D721Med (cell line): Measurements from ENCODE around the gene PCP4.

Experiments used
- DNase-seq: peaks from one replicate; pipeline ENCODE4 v3.0.0; 2011; ENCODE audit warnings: low spot score; ENCODE audit not compliant: insufficient read length
- FAIRE-seq: peaks from 2 replicates; lab custom pipeline; 2011; peaks lifted over from hg19 to GRCh38; lab: Jason Lieb, UNC
- TF ChIP-seq, protein P1 (sequence below): IDR thresholded peaks from 2 replicates; pipeline ENCODE4 v1.5.1; 2012; ENCODE audit warnings: mild to moderate bottlenecking, control low read depth; ENCODE audit not compliant: insufficient read depth; ENCODE audit errors: missing control alignments

The PCP4 gene

DNA sequence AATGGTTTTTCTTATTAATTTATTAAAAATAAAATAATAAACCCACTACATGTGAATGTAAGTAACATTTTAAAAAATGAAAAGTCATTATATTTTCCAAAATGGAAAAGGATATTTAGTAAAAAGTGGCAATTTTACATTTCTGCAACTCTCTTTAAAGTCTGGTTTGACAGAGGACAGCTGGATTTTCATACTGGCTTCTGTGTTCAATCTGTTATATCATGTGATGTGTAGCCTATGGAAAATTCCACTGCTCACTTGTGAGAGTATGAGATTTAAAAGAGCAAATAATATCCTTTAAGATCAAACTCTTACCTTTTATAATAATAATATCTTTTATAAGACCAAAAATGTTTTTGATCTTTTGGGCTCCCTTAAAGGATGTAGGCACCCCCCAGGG is 33.7 kb downstream of the PCP4 start:
- TF ChIP-seq, protein P1, sequence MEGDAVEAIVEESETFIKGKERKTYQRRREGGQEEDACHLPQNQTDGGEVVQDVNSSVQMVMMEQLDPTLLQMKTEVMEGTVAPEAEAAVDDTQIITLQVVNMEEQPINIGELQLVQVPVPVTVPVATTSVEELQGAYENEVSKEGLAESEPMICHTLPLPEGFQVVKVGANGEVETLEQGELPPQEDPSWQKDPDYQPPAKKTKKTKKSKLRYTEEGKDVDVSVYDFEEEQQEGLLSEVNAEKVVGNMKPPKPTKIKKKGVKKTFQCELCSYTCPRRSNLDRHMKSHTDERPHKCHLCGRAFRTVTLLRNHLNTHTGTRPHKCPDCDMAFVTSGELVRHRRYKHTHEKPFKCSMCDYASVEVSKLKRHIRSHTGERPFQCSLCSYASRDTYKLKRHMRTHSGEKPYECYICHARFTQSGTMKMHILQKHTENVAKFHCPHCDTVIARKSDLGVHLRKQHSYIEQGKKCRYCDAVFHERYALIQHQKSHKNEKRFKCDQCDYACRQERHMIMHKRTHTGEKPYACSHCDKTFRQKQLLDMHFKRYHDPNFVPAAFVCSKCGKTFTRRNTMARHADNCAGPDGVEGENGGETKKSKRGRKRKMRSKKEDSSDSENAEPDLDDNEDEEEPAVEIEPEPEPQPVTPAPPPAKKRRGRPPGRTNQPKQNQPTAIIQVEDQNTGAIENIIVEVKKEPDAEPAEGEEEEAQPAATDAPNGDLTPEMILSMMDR, result no peak
- DNase-seq (no peak), FAIRE-seq (no peak)

DNA sequence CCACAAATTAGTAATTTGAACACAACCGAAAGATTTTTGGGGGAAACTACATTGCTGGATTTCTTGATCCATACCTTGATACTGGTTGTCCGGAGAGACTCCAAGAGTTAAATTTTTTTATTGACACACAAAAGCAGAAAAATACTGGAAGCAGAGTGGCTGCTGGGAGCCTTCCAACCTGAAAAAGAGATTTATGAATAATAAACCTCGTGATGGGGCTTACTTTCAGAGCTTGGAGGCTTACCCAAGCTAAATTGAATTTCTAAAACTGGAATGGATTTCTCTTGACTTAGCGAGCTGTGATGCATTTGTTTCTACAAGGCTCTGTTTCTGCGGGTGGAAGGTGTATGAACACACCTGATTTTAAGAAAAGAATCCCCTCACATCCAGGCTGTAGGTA is 35.7 kb downstream of the PCP4 start:
- TF ChIP-seq, protein P1, result no peak
- DNase-seq (no peak), FAIRE-seq (no peak)

DNA sequence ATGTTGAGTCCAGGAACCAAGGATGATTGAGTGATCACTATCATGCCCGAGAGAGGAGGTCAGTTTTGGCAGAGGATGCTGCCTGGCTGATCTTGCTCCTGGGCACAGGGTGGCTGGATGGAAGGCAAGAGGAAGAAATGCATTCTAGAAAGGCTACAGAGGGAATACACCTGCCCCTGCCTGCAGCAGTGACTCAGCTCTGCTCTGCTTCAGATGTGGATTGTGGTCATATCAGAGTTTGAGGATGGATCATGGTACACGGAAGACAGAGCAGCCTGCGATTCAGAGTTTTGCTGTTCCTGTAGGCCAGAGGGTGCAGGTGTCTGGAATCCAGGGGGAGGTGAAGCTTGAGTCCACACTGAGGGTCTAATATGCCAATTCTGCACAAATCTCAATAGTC is 37.2 kb downstream of the PCP4 start:
- DNase-seq (no peak), FAIRE-seq (no peak)
- TF ChIP-seq, protein P1, result no peak

DNA sequence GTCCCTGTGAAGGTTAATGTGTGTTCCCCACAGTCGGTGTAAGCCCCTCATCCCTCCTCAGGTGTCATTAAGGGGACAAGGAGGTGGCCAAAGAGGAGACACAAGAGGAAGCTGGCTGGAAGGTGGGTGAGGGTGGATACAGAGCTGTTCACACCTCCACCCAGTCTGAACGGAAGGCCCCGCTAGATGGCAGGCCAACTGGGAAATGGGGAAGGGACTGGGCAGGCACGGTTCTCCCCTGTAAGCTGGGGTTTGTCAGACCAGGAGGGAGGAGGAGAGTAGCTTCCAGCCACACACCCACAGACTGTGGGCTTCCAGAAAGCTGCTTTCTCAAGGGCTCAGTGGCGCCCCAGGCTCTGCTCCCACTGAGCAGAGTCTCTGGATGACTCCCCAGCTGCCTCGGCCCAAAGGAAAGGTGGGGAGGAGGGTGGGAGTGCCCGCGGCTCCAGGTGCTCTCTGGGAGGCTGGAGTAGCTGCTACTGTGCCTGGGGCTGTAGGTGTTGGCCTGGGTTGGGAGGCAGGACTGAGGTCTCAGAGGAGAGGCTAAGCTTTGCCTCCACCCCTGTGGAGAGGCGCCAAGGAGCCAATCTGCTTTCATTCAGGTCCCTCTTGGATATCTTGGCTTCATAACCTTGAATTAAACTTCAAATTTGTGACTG is 41.2 kb downstream of the PCP4 start:
- FAIRE-seq (no peak), DNase-seq (no peak)
- TF ChIP-seq, protein P1, result no peak

DNA sequence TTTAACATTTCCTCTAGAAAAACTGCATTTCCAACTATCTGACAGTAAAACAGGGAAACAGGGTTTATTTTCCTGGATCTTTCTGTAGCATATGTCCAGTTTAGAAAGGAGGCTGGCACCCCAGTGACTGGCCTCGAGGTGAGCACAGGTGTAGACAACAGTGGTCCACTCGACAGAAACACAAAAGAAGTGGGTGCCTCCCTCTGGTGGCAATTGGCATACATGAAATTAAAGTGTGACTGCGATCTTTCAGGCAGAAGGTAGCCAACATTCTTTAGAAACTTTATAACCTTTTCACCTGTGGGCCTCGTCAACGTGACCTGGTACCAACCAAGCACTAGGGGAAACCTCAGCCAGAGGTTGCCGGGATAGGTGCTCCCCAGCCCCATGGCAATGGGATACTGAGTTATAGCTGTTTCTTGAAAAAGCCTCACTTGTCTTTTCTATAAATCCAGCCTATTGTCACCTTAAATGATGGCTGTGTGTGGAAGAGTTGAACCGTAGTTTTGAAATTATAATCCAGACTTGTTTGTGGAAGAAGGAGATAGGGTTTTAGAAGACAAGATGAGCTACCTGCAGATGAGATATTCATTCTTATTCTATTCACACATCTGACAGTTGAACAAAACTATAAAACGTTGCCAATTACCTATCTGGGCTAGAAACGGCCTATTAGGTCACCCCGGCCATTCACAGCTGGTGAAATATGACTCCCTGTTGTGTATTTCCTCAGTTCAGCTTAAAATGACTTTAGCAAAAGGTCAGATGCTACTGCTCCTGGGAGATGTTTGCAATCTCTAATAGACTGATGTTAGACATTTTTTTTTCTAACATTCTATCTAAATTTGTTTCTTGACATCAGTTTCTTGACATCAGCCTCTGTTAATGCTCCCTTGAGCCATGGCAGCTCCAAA is 44.3 kb downstream of the PCP4 start:
- TF ChIP-seq, protein P1, result no peak
- FAIRE-seq (no peak), DNase-seq (no peak)

DNA sequence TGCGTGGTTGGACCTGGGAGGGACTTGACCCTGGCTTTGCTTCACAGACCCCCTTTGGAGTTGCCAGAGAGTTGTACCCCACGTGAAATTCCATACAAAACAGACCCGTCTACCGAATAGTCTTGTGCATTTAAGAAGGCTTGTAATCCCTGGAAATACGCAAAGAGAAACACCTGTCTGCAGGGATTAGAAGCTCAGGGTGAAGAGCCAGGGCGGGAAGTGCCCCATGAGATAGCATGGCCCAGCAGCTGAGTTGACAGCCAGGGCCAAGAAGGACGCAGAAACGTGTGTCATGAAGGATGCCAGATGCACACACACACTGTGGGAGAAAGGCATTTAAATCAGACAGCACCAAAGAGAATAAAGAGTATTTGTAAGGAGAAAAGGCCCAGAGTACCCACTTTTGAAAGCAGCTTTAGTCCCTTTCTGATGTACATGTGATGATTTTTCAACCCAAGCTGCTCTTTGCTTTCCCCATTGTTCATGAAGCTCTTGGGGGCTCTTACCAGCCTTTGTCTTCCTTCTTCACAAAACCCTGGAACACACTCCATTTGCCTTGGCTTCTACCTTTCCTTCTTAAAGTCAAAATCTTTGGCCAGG is 46.6 kb downstream of the PCP4 start:
- DNase-seq (no peak), FAIRE-seq (no peak)
- TF ChIP-seq, protein P1, result no peak

DNA sequence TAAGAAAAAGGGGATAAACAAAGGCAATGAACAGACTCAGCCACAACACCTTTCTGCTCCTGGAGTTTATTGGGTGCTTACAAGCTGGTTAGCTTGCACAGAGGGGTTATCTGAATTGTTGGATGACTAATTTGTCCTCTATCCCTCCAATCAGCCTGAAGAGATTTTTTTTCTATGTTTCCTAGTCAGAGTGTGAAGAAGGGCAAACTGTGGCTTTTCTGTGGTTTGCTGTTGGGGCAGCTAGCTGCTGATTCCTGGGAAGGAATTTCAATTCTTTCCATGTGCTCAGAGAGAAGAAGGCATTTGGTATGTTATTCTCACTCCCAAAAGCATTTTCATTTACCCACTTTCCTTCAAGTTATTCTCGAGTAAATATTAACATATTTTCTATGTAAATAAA is 48.6 kb downstream of the PCP4 start:
- TF ChIP-seq, protein P1, result no peak
- no peak for FAIRE-seq
- no peak for DNase-seq
